Measurements from ENCODE around the gene RTL9.
"Not testable (repeated sequence)": the region's sequence is repeated elsewhere in the genome, so short reads cannot be mapped to it uniquely, and the experiment has no call there.

- TF ChIP-seq, protein P1, sequence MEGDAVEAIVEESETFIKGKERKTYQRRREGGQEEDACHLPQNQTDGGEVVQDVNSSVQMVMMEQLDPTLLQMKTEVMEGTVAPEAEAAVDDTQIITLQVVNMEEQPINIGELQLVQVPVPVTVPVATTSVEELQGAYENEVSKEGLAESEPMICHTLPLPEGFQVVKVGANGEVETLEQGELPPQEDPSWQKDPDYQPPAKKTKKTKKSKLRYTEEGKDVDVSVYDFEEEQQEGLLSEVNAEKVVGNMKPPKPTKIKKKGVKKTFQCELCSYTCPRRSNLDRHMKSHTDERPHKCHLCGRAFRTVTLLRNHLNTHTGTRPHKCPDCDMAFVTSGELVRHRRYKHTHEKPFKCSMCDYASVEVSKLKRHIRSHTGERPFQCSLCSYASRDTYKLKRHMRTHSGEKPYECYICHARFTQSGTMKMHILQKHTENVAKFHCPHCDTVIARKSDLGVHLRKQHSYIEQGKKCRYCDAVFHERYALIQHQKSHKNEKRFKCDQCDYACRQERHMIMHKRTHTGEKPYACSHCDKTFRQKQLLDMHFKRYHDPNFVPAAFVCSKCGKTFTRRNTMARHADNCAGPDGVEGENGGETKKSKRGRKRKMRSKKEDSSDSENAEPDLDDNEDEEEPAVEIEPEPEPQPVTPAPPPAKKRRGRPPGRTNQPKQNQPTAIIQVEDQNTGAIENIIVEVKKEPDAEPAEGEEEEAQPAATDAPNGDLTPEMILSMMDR (IDR thresholded peaks at IDR 0.05): not testable (repeated sequence)
- not testable (repeated sequence) for TF ChIP-seq POLR2A (IDR thresholded peaks at IDR 0.05)
Measured at GRCh38 chrX:110328613-110329012, 30.0 kb upstream of the RTL9 start.

Data from prostate gland (tissue), 2 donors.